Left hindlimb (tissue), 1 donor: ENCODE data around the gene MPHOSPH10.
"Not testable (repeated sequence)": the region's sequence is repeated elsewhere in the genome, so short reads cannot be mapped to it uniquely, and the experiment has no call there.

Source experiments
- DNase-seq: peaks from one replicate; pipeline ENCODE4 v3.0.0-alpha.2; 2018

MPHOSPH10 gene

DNA sequence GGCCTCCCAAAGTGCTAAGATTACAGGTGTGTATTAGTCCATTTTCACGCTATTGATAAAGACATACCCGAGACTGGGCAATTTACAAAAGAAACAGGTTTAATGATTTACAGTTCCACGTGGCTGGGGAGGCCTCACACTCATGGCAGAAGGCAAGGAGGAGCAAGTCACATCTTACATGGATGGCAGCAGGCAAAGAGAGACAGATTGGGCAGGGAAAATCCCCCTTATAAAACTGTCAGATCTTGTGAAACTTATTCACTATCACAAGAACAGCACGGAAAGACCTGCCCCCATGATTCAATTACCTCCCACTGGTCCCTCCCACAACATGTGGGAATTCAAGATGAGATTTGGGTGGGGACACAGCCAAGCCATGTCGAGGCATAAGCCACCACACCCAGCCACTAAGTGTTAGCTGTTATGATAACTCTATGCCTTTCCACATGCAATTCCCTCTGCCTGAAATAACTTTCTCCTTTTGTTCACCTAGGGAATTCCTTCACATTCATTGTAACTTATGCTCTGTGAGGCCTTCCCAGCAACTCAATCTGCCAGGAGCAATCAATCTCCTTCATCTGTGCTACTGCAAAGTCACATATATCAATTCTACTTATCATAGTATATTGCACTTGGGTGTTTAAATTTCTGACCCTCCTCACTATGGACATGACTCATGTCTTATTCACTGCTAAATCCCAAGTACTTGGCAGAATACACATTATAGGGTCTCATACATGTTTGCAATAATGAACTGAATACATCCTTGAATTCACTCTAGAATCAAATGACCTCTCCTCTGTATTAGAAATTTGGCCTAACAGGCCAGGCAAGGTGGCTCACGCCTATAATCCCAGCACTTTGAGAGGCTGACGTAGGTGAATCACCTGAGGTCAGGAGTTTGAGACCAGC is 7.8 kb upstream of the MPHOSPH10 start:
- no peak for DNase-seq

DNA sequence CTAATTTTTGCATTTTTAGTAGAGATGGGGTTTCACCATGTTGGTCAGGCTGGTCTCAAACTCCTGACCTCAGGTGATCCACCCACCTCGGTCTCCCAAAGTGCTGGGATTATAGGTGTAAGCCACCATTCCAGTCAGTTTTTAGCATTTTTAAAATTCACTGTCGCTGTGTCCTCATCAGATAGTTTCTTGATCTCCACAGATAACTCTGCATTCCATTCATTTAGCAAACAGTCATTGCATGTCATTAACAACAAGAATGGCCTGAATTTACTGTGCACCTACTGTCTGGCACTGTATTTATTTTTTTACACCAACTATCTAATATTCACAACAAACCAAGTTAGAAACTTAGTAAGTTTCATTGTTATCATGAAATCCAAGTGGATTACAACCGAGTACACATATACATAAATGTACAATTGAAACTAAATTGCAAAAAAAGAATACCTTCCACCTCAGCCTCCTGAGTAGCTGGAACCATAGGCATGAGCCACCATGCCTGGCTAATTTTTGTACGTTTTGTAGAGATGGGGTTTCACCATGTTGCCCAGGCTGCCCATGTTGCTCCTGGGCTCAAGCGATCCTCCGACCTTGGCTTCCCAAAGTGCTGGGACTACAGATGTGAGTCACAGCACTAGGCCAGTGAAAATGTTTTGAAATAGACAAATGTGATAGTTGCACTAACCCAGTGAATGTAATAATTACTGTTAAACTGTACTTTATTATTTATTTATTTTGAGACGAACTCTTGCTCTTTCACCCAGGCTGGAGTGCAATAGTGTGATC is 4.7 kb upstream of the MPHOSPH10 start:
- no peak for DNase-seq

DNA sequence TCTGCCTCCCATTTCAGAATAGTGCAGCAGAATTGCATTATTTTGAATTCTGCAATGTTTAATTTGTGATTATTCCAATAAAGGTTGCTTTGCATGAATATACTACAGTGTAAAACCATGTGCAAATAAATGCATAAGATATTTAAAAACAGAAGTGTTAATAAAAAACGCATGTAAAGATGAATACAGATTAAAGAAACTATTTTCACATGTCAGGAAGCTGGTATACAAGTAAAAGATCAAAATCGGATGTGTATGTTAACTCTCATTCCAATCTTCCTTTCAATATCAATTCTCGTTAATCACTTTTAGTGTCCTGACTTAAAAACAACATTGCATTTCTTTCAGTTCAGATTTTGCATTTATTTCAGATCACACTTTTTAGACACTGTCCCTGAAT is 3.5 kb upstream of the MPHOSPH10 start:
- no peak for DNase-seq

DNA sequence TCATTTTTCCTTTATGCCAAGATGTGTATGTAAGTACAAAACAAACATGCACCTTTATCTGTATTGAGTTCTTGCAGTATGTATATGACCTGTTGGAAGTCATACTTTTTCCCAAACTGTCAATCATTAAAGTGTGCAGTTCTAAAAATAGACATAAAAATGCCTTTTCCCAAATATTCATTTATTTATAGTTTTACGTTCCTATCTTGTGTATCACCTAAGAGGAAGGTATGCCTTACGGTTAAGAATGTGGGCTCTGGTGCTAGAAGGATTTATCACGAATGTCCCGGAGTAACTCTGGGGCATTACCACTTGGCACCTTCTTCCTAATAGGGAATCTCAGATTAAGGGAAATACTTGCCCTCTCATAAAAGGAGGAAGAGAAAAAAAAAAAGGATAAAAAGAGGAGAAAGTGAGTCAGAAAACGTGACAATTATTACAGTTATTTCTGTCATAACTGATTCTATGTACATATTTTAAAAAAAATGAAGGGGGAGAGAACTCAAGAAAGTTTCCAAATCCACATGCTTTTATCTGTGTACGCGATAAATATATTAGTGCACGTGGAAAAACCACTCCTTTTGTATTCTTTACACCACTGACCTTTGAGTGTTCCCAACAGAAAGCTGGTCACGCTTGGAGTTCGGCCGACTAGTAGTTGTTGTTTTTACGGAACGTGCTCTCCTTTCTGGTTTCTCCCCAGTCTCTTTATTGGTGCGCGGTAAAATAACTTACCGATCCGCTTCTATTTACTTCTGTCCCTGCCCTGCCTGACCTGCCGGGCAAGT is 1.1 kb upstream of the MPHOSPH10 start:
- no peak for DNase-seq

DNA sequence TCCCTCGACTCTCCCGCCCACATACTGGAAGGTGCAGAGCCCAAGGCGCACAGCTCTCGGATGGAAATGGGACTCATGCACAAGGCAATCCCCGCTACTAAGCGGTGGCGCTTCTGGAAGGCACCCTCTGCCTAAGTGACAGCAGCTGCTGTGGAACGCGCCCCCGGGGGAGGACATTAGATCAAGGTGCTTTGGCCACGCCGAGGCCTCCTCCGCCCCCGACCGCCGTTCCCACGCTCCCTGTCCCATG is 607 bp upstream of the MPHOSPH10 start:
- no peak for DNase-seq

DNA sequence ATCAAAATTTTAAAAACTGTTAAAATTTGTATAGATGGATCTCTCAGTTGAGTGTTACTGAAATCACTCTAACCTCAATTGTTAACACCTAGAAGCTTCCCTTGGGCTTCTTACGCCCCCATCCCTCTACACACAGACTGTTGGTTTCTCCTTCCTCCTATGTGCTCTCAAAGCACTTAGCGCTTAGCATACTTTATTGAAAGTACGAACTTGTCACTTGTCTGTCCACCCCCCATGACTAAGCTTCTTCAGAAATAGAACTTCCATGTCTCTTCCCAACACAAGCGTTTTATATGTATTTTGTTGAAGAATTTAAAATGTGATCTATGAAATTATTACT is 441 bp downstream of the MPHOSPH10 start:
- no peak for DNase-seq

DNA sequence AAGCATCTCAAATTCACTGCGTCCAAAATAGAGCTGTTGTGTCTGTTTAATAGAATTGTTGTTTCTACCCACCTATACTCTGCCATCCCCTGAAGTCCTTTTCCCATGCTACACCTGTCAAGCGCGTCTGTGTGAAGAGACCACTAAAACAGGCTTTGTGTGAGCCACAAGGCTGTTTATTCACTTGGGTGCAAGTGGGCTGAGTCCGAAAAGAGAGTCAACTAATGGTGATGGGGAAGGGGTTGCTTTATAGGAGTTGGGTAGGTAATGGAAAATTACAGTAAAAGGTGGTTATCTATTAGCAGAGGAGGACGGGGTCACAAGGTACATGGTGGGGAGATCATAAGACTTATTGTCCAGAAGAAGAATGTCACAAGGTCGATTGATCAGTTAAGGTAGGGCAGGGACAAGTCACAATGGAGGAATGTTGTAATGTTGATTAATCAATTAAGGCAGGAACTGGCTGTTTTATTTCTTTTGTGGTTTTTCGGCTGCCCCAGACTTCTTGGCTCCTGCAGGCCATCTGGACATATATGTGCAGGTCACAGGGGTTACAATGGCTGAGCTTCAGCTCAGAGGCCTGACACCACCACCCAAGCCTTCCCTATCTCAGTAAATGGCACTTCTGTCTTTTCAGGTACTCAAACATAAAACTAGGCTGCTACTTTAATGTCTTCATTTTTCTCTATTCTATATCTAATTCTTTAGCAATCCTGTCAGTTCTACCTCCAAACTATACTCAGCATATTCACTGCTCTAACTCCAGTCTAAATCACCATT is 1.1 kb downstream of the MPHOSPH10 start:
- DNase-seq, result not testable (repeated sequence)

DNA sequence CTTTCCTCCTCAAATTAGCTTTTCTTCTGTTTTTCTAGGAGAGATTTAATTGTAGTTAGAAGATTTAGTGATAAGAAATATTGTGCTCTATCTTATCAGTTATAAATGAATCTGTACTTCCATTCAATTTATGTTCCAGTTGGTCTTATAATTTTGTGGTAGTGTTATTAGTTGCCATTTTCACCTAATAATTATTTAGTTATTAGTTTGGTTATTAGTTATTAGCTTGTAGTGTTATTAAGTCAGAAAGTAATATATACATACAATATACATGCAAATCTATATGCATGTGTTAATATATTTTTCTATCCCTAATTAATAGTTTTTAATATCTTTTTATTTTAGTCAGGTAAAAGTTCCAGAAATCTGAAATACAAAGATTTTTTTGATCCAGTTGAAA is 3.2 kb downstream of the MPHOSPH10 start:
- DNase-seq, result no peak

DNA sequence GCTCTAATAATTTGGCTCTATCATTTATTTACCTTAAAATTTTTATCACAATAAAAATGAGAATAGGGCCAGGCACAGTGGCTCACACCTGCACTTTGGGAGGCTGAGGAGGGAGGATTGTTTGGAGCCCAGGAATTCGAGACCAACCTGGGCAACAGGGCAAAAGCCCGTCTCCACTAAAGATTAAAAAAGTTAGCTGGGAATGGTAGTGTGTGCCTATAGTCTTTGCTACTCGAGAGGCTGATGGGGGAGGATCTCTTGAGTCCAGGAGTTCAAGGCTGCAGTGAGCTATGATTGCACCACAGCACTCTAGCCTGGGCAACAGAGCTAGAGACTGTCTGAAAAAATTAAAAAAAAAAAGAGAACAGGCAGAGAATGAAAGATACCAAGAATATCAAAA is 5.7 kb downstream of the MPHOSPH10 start:
- DNase-seq, result no peak

DNA sequence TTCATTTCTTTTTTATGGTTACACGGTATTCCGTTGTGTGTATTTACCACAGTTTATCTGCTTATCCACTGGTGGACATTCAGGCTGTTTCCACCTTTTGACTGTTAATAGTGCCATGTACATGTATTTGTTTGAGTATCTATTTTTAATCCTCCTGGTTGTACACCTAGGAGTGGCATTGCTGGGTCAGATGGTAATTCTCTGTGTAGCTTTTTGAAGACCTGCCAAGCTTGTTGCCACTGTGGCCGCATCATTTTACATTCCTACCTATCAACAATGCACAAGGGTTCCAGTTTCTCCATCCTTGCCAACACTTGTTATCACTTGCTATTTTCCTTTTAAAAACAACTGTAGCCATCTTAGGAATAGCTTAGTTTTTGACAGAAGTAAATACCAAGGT is 13.3 kb downstream of the MPHOSPH10 start:
- no peak for DNase-seq

DNA sequence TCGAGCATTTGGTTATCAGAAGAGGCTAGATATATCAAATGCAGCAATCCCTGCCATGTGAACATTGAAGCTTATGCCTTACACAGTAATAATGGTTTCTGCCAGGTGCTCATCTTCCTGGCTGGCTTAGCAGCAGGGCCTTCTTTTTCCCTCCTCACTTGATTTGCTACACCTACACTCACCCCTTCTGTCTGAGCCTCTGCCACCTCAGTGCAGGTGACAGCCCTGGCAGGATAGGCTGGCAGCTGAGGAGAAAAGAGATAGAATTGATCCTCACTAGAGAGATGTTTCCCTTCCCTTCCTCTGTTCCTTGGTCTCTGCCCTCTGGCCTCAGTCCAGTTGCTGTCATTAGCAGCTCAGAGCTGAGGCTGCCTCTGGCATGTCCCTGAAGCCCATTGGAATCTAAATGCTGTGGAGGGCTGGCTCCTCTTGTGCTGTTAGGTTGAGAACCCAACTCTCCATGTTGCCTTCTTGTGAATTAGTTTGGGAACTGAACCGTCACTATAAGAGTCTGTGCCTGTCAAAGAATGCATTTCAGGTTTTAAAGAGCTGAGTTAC is 18.2 kb downstream of the MPHOSPH10 start:
- DNase-seq, result no peak

DNA sequence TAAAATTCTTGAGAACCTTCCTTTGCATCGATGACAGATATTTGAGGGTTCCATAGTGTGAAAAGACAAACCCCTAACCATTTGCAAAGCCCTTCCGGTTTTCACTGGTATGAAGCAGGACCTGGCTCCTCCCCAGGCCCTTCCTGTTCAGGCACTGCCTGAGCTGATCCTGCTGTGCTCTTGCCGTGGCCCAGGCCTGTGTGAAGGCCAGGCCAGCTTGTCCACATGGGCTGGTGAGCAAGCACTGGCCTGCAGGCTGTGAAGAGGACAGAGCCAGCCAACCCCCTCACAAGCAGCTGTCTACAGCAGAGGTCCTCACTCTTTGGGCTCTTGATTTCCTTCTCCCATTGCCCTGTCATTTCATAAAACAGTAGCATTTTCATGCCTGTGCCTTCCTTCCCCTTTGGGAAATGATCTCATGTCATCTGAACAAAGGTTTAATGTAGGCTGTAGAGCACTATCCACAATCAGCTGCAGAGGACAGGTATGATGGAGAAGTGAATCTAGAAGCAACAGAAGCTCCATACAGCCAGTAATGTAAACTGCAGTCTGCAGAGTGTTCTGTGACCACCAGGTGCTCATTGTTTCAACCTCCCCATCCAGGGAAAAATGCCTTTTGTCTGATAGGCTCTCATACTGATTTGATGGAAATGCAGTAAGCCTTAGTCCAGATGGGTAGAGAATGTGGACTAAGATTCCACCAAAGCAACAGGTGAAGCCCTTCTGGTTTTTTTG is 19.8 kb downstream of the MPHOSPH10 start:
- DNase-seq, result no peak

DNA sequence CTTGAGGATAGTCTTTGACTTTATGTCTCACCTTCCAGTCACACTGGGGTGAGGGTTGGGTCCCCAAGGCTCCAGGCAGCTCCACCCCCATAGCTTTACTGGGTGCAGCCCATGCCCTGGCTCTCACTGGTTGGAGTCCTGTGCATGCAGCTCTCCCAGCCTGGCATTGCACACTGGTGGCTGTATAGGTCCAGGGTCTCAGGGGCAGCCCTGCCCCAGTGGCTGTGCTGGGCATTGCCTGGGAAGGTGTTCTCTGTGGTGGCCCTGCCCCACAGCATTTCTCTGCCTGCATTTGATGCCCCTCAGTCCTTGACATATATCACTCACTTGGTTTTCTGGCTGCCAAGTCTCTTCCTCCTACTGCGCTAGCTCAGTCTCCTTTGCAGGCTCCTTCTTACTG is 21.2 kb downstream of the MPHOSPH10 start:
- no peak for DNase-seq

DNA sequence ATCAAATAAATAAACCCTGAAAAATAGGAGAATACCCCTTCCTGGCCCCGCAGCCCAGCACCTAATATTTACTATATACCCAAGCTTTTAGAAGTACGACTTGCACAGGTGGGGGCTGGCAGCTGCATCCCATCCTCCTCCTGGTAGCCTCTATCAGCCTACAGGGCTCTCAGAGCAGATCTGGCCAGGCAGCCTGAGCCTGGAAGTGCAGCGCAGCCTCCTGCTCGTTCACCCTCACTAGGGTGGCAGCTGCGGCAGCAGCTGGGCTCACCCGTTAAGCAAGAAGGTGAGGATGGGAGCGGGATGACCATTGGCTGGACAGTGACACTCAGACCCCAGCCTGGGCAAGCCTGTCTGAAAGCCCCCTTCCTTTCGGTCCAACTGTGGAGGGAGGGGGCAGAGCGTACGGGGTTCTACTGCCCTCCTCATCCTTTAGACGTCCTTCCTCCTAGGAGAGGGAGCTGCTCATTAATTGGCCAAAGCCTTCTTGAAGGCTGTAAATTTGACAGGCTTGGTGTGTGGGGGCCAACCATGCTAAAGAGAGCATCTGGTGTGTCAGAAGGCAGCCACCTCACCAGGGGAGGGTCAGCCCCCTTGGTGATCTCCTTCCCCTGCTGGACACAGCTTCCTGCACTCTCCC is 23.3 kb downstream of the MPHOSPH10 start:
- DNase-seq, result no peak

DNA sequence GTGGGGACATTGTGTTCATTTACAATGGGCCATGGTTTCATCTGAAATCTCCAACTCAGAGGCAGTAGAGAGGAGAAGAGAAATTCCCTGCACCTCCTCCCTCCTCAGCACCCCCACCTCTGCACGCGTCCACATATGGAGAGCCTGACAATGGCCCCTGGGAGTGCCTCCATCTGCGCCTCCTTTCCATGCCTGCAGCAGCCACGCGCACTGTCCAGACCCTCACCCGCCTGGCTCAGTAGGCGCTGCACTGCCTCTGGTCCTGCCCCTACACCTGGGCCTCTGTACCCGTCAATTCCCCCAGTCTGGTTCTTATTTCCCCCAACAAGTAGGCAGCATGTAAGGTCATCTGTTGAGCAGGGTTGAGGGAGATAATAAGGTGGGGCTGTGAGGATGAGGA is 23.8 kb downstream of the MPHOSPH10 start:
- no peak for DNase-seq

DNA sequence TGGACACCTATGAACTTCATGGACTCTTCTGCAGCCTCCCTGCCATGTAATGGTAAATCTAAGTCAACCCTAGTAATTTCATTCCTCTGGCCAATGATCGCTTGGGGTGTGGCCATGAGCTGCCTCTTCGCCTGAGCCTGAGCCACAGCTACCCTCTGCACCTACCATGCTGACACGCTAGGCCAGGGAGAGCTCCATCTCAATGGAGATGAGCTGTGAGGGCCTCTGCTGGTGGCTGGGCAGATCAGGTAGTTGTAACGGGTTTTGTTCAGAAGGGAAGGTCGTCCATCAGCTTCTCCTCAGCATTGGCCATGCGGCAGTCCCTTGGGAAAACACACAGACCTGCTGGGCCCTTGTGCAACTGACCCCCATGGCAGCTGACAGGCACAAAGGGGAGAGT is 24.4 kb downstream of the MPHOSPH10 start:
- no peak for DNase-seq

DNA sequence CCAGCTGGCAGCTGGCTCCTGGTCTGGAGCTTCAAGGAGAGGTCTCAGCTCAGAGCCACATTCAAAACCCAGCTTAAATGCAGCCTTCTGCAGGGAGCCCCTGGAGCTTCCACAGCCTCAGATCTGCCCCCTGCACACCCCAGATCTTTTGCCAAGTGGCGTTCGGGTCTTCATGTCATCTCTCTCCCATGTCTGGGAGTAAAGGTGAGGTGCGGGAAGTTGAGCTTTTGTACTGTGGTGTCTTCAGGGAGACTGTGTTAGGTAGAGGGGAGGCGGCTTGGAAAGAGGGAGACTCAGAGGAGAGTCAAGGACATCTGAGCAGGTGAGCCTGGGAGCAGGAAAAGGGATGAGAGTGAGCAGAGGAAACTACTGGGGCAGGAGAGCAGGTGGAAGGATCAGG is 25.4 kb downstream of the MPHOSPH10 start:
- DNase-seq, result no peak

DNA sequence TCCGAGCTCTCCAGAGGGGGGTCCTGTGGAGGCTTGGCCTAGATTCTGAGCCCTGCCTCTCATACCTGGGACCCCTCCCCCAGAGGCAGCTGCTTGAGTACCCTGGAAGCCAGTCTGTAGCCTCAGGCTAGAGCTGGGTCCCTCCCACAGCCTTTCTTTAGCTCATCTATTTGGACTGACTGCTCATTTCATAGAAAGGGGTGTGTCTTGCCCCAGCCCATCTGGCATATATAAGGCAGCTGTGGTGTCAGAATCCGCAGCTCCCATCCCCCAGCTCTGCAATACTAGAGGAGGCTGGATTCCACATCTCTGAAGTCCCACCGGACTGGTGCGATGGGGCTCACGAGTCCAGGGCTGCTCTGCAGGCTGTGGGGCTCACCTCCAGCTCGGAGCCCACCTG is 26.1 kb downstream of the MPHOSPH10 start:
- no peak for DNase-seq

DNA sequence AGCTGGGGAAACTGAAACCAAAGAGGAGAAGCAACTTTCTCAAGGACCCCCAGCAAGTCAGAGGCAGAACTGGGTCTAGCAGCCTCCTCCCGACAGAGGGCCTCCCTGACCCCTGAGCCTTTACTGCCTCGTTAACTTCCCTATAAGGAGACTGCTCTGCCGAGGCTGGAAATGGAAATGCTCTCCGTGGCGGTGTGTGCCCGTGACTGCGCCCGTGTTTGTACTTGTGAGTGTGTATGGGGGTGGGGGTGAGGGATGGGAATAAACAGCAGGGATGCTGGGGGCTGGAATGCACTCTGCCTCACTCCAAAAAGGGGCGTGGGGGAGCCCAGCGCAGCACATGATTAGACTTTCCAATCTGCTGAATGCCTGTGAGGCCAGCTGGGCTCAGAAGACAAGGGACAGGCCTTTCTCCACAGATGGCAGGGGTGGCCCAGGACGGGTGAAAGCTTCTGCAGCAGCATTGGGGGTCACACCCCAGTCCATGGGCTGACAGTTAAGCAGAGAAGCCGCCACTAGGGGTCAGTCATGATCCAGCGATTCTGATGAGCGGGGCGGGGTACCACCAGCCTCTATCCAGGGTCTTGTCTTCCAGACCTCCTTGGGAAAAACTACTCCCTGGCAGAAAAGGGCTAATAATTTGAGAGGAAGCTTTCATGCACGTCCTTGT is 26.8 kb downstream of the MPHOSPH10 start:
- peak; percentile 52 for DNase-seq

DNA sequence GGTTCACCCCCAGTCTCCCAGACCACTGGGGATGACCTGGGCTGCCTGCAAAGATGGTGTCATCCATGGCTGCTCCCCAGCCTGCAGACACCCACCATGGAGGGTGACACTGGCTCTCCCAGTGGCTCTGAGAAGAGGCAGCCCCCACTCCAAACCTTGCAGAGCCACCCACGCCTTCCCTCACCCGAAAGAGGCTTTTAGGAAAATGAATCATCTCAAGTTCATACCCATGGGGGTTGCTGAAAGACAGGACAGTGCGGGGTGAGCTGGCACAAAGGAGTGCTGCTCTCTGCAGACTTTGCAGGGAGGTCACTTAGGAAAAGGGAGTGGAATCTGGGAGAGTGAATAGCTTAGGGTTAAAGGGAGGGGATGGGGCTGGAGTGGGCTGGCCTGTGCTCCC is 36.4 kb downstream of the MPHOSPH10 start:
- DNase-seq, result no peak

DNA sequence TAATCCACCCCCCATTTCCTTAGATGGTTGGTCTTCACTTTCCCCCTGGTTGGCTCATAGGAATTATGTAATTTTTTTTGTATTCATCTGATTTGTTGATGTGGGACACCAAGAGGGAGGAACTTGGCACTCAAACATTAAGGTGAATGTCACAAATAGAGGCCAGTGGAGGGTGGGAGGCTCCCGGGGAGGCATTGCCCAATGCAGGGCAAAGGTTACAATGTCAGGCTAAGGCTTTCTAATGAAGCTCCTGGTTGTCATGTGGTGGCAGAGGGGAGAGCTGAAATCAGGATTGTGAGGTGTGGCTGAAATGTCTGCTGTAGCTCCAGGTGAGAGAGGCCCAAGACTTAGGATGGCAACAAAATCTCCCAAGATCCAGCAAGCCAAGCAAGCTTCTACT is 42.7 kb downstream of the MPHOSPH10 start:
- DNase-seq, result no peak
